Liver (tissue), 9 donors: ENCODE measurements around the gene AMOTL1. TPM values are rescaled to one million over a fixed set of nuclear protein-coding genes. Genes with fewer than 3 reads are reported as not detected.

Experiments used
- DNase-seq: peaks from one replicate; pipeline ENCODE4 v3.0.0-alpha.2; 2017; ENCODE audit warnings: low spot score
- H3K27ac ChIP-seq, 2 donors: one replicate each; pipeline ENCODE4 v1.7.0; 2013; ENCODE audit warnings: inconsistent platforms in 2 of 2, low read length in 2 of 2, control low read depth in 1 of 2, low read depth in 1 of 2, mild to moderate bottlenecking in 1 of 2
- H3K27me3 ChIP-seq, 4 donors: one replicate each; pipeline versions ENCODE4 v1.6.1 to v1.7.0; 2013; ENCODE audit warnings: low read length in 3 of 4, inconsistent platforms in 1 of 4, mild to moderate bottlenecking in 1 of 4, moderate library complexity in 1 of 4; ENCODE audit not compliant: control insufficient read depth in 4 of 4, insufficient read depth in 4 of 4
- H3K36me3 ChIP-seq, 4 donors: one replicate each; pipeline versions ENCODE4 v1.6.1 to v1.7.0; 2013; ENCODE audit warnings: low read length in 3 of 4, mild to moderate bottlenecking in 3 of 4, low read depth in 1 of 4, moderate library complexity in 1 of 4; ENCODE audit not compliant: control insufficient read depth in 4 of 4, insufficient read depth in 3 of 4
- H3K4me1 ChIP-seq, 4 donors: one replicate each; pipeline versions ENCODE4 v1.6.1 to v1.7.0; 2013; ENCODE audit warnings: low read length in 3 of 4, mild to moderate bottlenecking in 3 of 4, moderate library complexity in 1 of 4; ENCODE audit not compliant: control insufficient read depth in 4 of 4, insufficient read depth in 4 of 4
- H3K4me3 ChIP-seq, 3 donors: one replicate each; pipeline versions ENCODE4 v1.6.1 to v1.7.0; 2013; ENCODE audit warnings: low read length in 3 of 3, control low read depth in 1 of 3, low read depth in 1 of 3, mild to moderate bottlenecking in 1 of 3
- H3K9ac ChIP-seq, 2 donors: one replicate each; pipeline ENCODE4 v1.7.0; 2013; ENCODE audit warnings: low read length in 2 of 2, mild to moderate bottlenecking in 2 of 2, moderate library complexity in 2 of 2, control low read depth in 1 of 2, low read depth in 1 of 2
- H3K9me3 ChIP-seq, 4 donors: one replicate each; pipeline versions ENCODE4 v1.6.1 to v1.7.0; 2013; ENCODE audit warnings: low read length in 3 of 4; ENCODE audit not compliant: control insufficient read depth in 4 of 4
- CTCF ChIP-seq: fragments of 150-350 bp; IDR thresholded peaks from 2 replicates; pipeline ENCODE4 v1.5.1; 2017; ENCODE audit warnings: improper control_type of control experiment, low read depth, low read length; ENCODE audit not compliant: missing input control
- EGR1 ChIP-seq, 2 donors: IDR thresholded peaks; 2 replicates each; pipeline ENCODE4 v1.6.1; 2016 to 2018; ENCODE audit warnings: antibody characterized with exemption in 2 of 2, low read depth in 2 of 2
- FOXA1 ChIP-seq: IDR thresholded peaks from 2 replicates; pipeline ENCODE4 v1.6.1; 2016; ENCODE audit warnings: antibody characterized with exemption
- FOXA2 ChIP-seq: IDR thresholded peaks from 2 replicates; pipeline ENCODE4 v1.6.1; 2016; ENCODE audit warnings: antibody characterized with exemption
- GABPA ChIP-seq, 2 donors: IDR thresholded peaks in 1 of 2; conservative IDR thresholded peaks in 1 of 2; 2 replicates each; pipeline ENCODE4 v1.6.1; 2016; ENCODE audit warnings: antibody characterized with exemption in 2 of 2, mild to moderate bottlenecking in 1 of 2, moderate library complexity in 1 of 2
- HNF4A ChIP-seq, 2 donors: conservative IDR thresholded peaks; 2 replicates each; pipeline ENCODE4 v1.6.1; 2016; ENCODE audit warnings: antibody characterized with exemption in 2 of 2, mild to moderate bottlenecking in 2 of 2
- HNF4G ChIP-seq: IDR thresholded peaks from 2 replicates; pipeline ENCODE4 v1.6.1; 2016; ENCODE audit warnings: antibody characterized with exemption
- JUND ChIP-seq, 2 donors: IDR thresholded peaks; 2 replicates each; pipeline ENCODE4 v1.6.1; 2016; ENCODE audit warnings: antibody characterized with exemption in 2 of 2
- MAX ChIP-seq: IDR thresholded peaks from 2 replicates; pipeline ENCODE4 v1.6.1; 2016; ENCODE audit warnings: antibody characterized with exemption
- NR2F2 ChIP-seq: IDR thresholded peaks from 2 replicates; pipeline ENCODE4 v1.6.1; 2016; ENCODE audit warnings: antibody characterized with exemption
- RAD21 ChIP-seq, 2 donors: IDR thresholded peaks; 2 replicates each; pipeline ENCODE4 v1.6.1; 2016; ENCODE audit warnings: antibody characterized with exemption in 2 of 2, mild to moderate bottlenecking in 2 of 2
- RXRA ChIP-seq, 2 donors: IDR thresholded peaks; 2 replicates each; pipeline ENCODE4 v1.6.1; 2017 to 2018; ENCODE audit warnings: antibody characterized with exemption in 2 of 2, mild to moderate bottlenecking in 1 of 2
- SP1 ChIP-seq: IDR thresholded peaks from 2 replicates; pipeline ENCODE4 v1.6.1; 2018; ENCODE audit warnings: antibody characterized with exemption, mild to moderate bottlenecking
- TAF1 ChIP-seq: conservative IDR thresholded peaks from 2 replicates; pipeline ENCODE4 v1.6.1; 2016; ENCODE audit warnings: antibody characterized with exemption, mild to moderate bottlenecking
- YY1 ChIP-seq: IDR thresholded peaks from 2 replicates; pipeline ENCODE4 v1.6.1; 2016; ENCODE audit warnings: antibody characterized with exemption, mild to moderate bottlenecking
- ZBTB33 ChIP-seq: IDR thresholded peaks from 2 replicates; pipeline ENCODE4 v1.6.1; 2016; ENCODE audit warnings: antibody characterized with exemption
- WGBS: extraction: QIAGEN DNeasy Blood & Tissue Kit; methylation state at CpG from one replicate; pipeline ENCODE4 v1.1.7; 2013; 5-methylcytosine and 5-hydroxymethylcytosine counted together
- polyA plus RNA-seq, 2 donors: library from polyadenylated mRNA; stranded (reverse) in 1 of 2; unstranded in 1 of 2; fragments of 200-250 nt in 1 of 2; fragments of >200 nt in 1 of 2; fragmentation: Nextera tagmentation in 1 of 2; extraction: Ambion mirVana in 1 of 2; gene quantifications; one replicate each; pipeline versions ENCODE4 v1.2.1 to v1.2.3, GENCODE V29; 2013 to 2015
- total RNA-seq, 2 donors: library from RNA; depleted of rRNA; stranded (reverse); fragments of >200 nt; gene quantifications; one replicate each; pipeline ENCODE4 v1.2.3, GENCODE V29; 2014
- TF ChIP-seq, protein P1 (sequence below): IDR thresholded peaks from 2 replicates; pipeline ENCODE4 v1.6.1; 2016; ENCODE audit warnings: antibody characterized with exemption
- TF ChIP-seq, protein P2 (sequence below): IDR thresholded peaks from 2 replicates; pipeline ENCODE4 v1.6.1; 2016; ENCODE audit warnings: antibody characterized with exemption, mild to moderate bottlenecking
- donor health status: healthy.
- donor health status: healthy.
- donor health status: healthy.
- donor health status: healthy.
- donor health status: healthy.

AMOTL1 gene
- total and polyA plus RNA-seq, 4 donors, result 2.2 to 29.5 (median 7.2) TPM

DNA sequence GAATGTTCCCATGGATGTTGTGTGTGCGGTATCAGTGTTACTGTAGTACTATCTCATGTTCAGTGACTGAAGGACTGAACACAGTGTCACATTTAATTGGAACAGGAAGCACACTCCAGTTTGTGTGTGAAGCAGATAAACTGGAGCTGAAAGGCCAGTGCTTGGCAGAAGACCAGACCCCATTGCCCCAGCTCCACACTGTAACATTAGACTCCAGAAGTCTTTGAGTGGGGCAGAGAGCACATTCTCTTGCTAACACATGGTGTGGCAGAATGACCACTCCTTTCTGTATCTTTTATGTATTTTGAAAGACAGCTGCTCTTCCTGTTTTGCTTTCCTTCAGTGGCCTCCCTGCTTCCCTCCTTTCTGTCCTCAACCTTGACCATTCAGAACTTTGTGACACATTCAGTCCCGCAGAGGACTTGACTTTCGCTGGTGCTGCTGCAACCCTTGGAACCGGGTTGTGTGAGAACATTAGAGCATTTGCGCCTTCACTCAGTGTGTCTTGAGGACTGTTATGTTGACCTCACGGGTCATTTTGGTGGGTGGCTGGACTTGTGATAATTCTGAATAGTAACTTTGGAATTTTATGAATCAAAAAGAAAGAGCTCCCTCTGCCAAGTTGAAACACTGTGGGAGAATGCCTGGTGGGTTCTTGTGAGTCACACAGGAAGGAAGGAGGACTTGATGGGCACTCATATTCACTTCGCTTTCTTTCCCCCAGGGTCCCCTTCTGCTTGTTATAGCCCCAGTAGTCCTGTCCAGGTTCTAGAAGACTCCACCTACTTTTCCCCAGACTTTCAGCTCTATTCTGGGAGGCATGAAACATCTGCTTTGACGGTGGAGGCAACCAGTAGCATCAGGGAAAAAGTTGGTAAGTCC is 26.4 kb downstream of the AMOTL1 start (continued):
- peak; percentile 6 for TF ChIP-seq FOXA2
- peak; percentile 22 for TF ChIP-seq MAX
- peak; percentile 90 for TF ChIP-seq SP1
- no peak for TF ChIP-seq FOXA1
- no peak for TF ChIP-seq ZBTB33
- peak; percentile 47 for TF ChIP-seq TAF1
- TF ChIP-seq, protein P1, sequence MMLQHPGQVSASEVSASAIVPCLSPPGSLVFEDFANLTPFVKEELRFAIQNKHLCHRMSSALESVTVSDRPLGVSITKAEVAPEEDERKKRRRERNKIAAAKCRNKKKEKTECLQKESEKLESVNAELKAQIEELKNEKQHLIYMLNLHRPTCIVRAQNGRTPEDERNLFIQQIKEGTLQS, result no peak
- TF ChIP-seq JUND (IDR thresholded peaks at IDR 0.05), result peak; percentile 30 to 52

DNA sequence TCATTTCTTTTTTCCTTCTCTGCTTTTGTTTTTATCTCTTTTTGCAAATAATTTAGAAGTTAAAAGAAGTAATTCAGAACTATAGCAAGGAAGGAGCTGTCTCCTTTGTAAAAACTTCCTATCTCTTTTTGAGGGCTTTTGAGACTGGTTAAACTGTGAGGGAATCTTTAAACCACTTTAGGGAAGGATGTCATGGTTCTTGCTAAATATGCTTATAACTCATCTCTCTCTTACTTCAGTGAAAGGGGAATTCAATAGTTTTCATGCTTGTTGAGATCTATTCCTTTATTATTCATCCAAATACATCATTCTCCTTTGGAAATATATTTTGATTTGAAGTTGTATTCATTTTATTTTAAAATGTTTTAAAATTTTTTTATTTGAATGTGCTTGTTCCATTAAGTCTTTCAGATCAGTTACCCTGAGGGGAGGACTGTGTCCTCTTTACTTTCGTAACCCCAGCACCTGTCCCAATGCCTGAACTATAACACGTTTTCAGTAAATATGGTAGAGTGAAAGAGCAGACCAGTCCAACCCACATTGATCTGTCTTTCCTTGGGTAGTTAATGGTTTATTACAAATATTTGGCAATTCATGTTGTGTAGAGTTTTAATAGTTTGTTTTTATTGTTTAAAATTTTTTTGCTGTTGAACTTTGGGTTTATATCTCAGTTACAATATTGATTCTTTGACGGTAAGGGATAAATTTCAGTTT is 27.5 kb downstream of the AMOTL1 start:
- H3K9me3 ChIP-seq, result no peaks in the 10 kb centered on the region
- peak overlapping the region; percentile 86 to 89 for H3K27ac ChIP-seq
- H3K9ac ChIP-seq, result peak overlapping the region in 1 of 2 donors; percentile 22
- no peak for TF ChIP-seq GABPA (IDR thresholded peaks at IDR 0.05 in 1 of 2, conservative IDR thresholded peaks at IDR 0.05 in 1 of 2)
- peak in 1 of 2 donors; percentile 72 for TF ChIP-seq JUND (IDR thresholded peaks at IDR 0.05)
- TF ChIP-seq HNF4A (conservative IDR thresholded peaks at IDR 0.05), result peak; percentile 80 to 82
- TF ChIP-seq, protein P2, sequence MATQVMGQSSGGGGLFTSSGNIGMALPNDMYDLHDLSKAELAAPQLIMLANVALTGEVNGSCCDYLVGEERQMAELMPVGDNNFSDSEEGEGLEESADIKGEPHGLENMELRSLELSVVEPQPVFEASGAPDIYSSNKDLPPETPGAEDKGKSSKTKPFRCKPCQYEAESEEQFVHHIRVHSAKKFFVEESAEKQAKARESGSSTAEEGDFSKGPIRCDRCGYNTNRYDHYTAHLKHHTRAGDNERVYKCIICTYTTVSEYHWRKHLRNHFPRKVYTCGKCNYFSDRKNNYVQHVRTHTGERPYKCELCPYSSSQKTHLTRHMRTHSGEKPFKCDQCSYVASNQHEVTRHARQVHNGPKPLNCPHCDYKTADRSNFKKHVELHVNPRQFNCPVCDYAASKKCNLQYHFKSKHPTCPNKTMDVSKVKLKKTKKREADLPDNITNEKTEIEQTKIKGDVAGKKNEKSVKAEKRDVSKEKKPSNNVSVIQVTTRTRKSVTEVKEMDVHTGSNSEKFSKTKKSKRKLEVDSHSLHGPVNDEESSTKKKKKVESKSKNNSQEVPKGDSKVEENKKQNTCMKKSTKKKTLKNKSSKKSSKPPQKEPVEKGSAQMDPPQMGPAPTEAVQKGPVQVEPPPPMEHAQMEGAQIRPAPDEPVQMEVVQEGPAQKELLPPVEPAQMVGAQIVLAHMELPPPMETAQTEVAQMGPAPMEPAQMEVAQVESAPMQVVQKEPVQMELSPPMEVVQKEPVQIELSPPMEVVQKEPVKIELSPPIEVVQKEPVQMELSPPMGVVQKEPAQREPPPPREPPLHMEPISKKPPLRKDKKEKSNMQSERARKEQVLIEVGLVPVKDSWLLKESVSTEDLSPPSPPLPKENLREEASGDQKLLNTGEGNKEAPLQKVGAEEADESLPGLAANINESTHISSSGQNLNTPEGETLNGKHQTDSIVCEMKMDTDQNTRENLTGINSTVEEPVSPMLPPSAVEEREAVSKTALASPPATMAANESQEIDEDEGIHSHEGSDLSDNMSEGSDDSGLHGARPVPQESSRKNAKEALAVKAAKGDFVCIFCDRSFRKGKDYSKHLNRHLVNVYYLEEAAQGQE, result peak; percentile 58
- TF ChIP-seq HNF4G, result peak; percentile 9
- TF ChIP-seq NR2F2, result no peak
- no peak for TF ChIP-seq CTCF
- peak; percentile 53 for TF ChIP-seq MAX
- peak in 1 of 2 donors; percentile 56 for TF ChIP-seq EGR1 (IDR thresholded peaks at IDR 0.05; ENCODE audit: low read depth in 2 of 2)
- TF ChIP-seq, protein P1, result no peak
- TF ChIP-seq RAD21 (IDR thresholded peaks at IDR 0.05), result peak; percentile 29 to 36
- TF ChIP-seq ZBTB33, result no peak
- TF ChIP-seq YY1, result peak; percentile 80
- peak; percentile 70 for TF ChIP-seq TAF1
- peak; percentile 79 for TF ChIP-seq SP1
- TF ChIP-seq FOXA2, result peak; percentile 79
- TF ChIP-seq FOXA1, result peak; percentile 24
- TF ChIP-seq RXRA (IDR thresholded peaks at IDR 0.05), result peak; percentile 89 to 91
- H3K36me3 ChIP-seq, result peaks cover 0 to 5% (median 2%) of the 10 kb centered on the region in 4 donors
- 34% methylated on average over 3 of the region's 3 CpGs for WGBS
- DNase-seq, result no peak
- no peaks in the 10 kb centered on the region for H3K27me3 ChIP-seq
- peak overlapping the region; percentile 51 to 76 (median 73) for H3K4me3 ChIP-seq
- H3K4me1 ChIP-seq, result peaks cover 2 to 51% (median 34%) of the 10 kb centered on the region in 4 donors
